ENCODE results near the gene MACROD2. TPM values are rescaled to one million over a fixed set of nuclear protein-coding genes. Genes with fewer than 3 reads are reported as not detected.
A peak's percentile ranks its signal among the peaks of the same experiment; 100 is the strongest.

Gene MACROD2
- total RNA-seq, 4 donors from 2014 or later, result 8.7 to 17.8 (median 10.8) TPM

DNA sequence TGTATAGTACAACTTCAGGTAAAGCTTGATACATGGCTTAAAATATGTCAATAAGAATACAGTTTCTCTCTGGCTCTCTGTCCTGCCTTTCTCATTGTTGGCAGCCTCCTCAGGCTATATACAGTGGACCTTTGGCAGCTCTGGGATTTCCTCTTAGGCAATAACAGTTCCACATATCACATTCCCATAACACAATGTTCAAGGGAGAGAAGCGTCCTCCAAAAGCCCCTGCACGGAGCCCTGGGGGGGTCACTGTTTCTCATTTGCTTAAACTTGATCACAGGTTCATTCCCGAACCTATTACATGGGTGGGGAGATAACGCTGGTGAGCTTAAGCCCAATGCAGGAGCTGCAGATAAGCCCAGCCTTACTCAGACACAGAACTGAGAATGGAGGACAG lies 346.5 kb downstream of the MACROD2 start:
- DNase-seq, result no peak
- no peak overlapping the region for H3K4me3 ChIP-seq (replicated peaks in 1 of 3)
- TF ChIP-seq, protein P1, sequence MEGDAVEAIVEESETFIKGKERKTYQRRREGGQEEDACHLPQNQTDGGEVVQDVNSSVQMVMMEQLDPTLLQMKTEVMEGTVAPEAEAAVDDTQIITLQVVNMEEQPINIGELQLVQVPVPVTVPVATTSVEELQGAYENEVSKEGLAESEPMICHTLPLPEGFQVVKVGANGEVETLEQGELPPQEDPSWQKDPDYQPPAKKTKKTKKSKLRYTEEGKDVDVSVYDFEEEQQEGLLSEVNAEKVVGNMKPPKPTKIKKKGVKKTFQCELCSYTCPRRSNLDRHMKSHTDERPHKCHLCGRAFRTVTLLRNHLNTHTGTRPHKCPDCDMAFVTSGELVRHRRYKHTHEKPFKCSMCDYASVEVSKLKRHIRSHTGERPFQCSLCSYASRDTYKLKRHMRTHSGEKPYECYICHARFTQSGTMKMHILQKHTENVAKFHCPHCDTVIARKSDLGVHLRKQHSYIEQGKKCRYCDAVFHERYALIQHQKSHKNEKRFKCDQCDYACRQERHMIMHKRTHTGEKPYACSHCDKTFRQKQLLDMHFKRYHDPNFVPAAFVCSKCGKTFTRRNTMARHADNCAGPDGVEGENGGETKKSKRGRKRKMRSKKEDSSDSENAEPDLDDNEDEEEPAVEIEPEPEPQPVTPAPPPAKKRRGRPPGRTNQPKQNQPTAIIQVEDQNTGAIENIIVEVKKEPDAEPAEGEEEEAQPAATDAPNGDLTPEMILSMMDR (IDR thresholded peaks at IDR 0.05), result no peak
- no peak for TF ChIP-seq POLR2A (IDR thresholded peaks at IDR 0.05)
- no peaks in the 10 kb centered on the region for H3K36me3 ChIP-seq
- intact Hi-C loops (cut with DNase I), result no loop called here
- H3K4me1 ChIP-seq, result no peaks in the 10 kb centered on the region
- no peaks in the 10 kb centered on the region for H3K27me3 ChIP-seq
- 67 to 69% methylated on average over 4 of the region's 4 CpGs for WGBS, 2 donors
- no peaks in the 10 kb centered on the region for H3K9me3 ChIP-seq
- H3K27ac ChIP-seq, result no peak overlapping the region

DNA sequence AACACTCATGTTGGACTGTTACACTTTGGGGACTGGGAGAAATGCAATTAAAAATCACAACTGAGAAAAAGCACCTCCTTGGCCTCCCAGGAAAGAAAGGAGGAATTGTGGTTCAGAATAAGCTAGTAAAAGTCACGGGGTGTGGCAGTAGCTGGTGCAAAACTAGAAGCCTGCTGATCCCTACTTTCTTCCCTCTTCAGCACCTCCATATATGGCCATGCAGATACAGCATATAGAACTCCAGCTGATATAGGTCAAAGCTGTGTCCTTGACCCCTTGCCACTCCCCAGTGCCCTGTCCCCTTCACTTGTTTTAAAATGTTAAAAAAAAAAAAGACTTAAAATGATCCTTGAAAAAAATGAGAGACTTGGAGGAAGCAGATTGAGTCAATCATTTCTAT lies 347.6 kb downstream of the MACROD2 start:
- Histone ChIP-seq H3K4me1 (no peaks in the 10 kb centered on the region), H3K27me3 (no peaks in the 10 kb centered on the region), H3K36me3 (no peaks in the 10 kb centered on the region), H3K9me3 (no peaks in the 10 kb centered on the region), H3K4me3 (replicated peaks in 1 of 3) (no peak overlapping the region), H3K27ac (no peak overlapping the region)
- no peak for TF ChIP-seq POLR2A (IDR thresholded peaks at IDR 0.05)
- TF ChIP-seq, protein P1 (IDR thresholded peaks at IDR 0.05), result no peak
- WGBS, 2 donors, result 86 to 87% methylated on average over 1 of the region's 1 CpG
- intact Hi-C loops (cut with DNase I), result no loop called here
- DNase-seq, result no peak

GRCh38 chr20:14343491-14344065 lies 348.3 kb downstream of the MACROD2 start:
- no peak for DNase-seq
- no peak overlapping the region for H3K4me3 ChIP-seq (replicated peaks in 1 of 3)
- no peak for TF ChIP-seq POLR2A (IDR thresholded peaks at IDR 0.05)
- TF ChIP-seq, protein P1 (IDR thresholded peaks at IDR 0.05), result no peak
- intact Hi-C loops (cut with DNase I), result no loop called here
- no peak overlapping the region for H3K27ac ChIP-seq
- H3K4me1 ChIP-seq, result no peaks in the 10 kb centered on the region
- H3K27me3 ChIP-seq, result no peaks in the 10 kb centered on the region
- no peaks in the 10 kb centered on the region for H3K9me3 ChIP-seq
- WGBS, 2 donors, result 83 to 91% methylated on average over 2 of the region's 2 CpGs
- no peaks in the 10 kb centered on the region for H3K36me3 ChIP-seq

DNA sequence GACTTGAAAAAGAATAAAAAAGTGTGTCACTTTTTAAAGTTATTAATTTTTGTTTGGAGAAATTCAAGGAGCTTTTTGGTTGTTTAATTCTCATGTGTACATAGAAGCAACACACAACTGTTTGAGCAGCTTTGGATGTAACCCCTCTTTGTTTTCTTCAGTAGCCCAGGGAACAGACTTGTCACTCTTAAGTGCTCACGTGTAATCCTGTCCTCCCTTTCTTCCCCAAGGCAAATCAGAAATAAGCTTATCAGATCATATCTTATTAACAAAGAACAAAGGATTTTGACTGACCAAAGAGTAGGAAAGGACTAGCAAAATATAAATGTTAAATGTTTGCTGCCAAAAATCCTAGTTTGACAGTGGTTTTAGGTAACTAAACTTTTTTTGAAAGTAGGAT lies 349.4 kb downstream of the MACROD2 start:
- intact Hi-C loops (cut with DNase I), result no loop called here
- H3K4me3 ChIP-seq (replicated peaks in 1 of 3), result no peak overlapping the region
- no peaks in the 10 kb centered on the region for H3K36me3 ChIP-seq
- 55 to 63% methylated on average over 1 of the region's 1 CpG for WGBS, 2 donors
- DNase-seq, result no peak
- no peaks in the 10 kb centered on the region for H3K9me3 ChIP-seq
- TF ChIP-seq POLR2A (IDR thresholded peaks at IDR 0.05), result no peak
- H3K27me3 ChIP-seq, result no peaks in the 10 kb centered on the region
- no peak overlapping the region for H3K27ac ChIP-seq
- no peaks in the 10 kb centered on the region for H3K4me1 ChIP-seq

DNA sequence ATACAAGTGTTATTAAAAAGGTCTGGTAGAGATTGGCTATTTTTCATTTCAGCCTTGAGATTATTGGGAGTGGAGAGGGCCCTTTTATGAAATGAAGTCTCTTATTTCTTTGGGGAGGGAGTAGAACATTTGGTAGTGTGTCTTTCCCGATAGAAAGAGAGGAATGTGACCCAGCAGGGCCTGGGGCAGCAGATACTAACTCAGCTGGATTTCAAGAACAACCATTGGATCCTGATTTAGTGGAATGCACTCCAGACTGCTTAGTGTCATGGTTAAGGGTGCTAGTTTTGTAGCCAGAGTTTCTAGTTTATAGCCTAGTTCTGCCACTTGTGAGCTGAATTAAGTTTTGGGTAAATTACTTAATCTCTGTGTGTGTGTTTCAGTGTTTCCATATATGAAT lies 360.5 kb downstream of the MACROD2 start:
- H3K4me3 ChIP-seq (replicated peaks in 1 of 3), result no peak overlapping the region
- peak; percentile 15 to 32 for DNase-seq
- H3K36me3 ChIP-seq, result no peaks in the 10 kb centered on the region
- 13 to 20% methylated on average over 1 of the region's 1 CpG for WGBS, 2 donors
- H3K9me3 ChIP-seq, result no peaks in the 10 kb centered on the region
- intact Hi-C loops (cut with DNase I), result no loop called here
- TF ChIP-seq, protein P1 (IDR thresholded peaks at IDR 0.05), result no peak
- no peak for TF ChIP-seq POLR2A (IDR thresholded peaks at IDR 0.05)
- H3K27ac ChIP-seq, result no peak overlapping the region
- H3K27me3 ChIP-seq, result no peaks in the 10 kb centered on the region
- H3K4me1 ChIP-seq, result no peaks in the 10 kb centered on the region

- Histone ChIP-seq H3K4me3 (replicated peaks in 1 of 3) (no peak overlapping the region), H3K27ac (no peak overlapping the region), H3K36me3 (no peaks in the 10 kb centered on the region), H3K4me1 (no peaks in the 10 kb centered on the region), H3K9me3 (no peaks in the 10 kb centered on the region), H3K27me3 (no peaks in the 10 kb centered on the region)
- DNase-seq, result no peak
- TF ChIP-seq, protein P1 (IDR thresholded peaks at IDR 0.05), result no peak
- no peak for TF ChIP-seq POLR2A (IDR thresholded peaks at IDR 0.05)
- intact Hi-C loops (cut with DNase I), result no loop called here
Measured at GRCh38 chr20:14360416-14360815, 365.1 kb downstream of the MACROD2 start.
